Amygdala (tissue), 56 donors: ENCODE measurements around the gene LEPROT.

Source experiments
- DNase-seq, 56 donors: peaks; one replicate each; lab custom pipeline; 2025; lab: John Stamatoyannopoulos, UW

LEPROT gene

GRCh38 chr1:65412256-65412983 lies 8.0 kb upstream of the LEPROT start:
- no peak for DNase-seq

GRCh38 chr1:65412984-65413375 lies 7.5 kb upstream of the LEPROT start:
- no peak for DNase-seq

GRCh38 chr1:65414538-65414937 lies 5.9 kb upstream of the LEPROT start:
- DNase-seq: no peak

GRCh38 chr1:65416767-65417166 lies 3.7 kb upstream of the LEPROT start:
- no peak for DNase-seq

GRCh38 chr1:65417729-65418128 lies 2.7 kb upstream of the LEPROT start:
- DNase-seq: no peak

GRCh38 chr1:65418522-65419185 lies 1.8 kb upstream of the LEPROT start:
- no peak for DNase-seq

GRCh38 chr1:65419681-65420589 lies 533 bp upstream of the LEPROT start:
- DNase-seq: peak; percentile 66 to 99 (median 95)

- no peak for DNase-seq
Observed at GRCh38 chr1:65421351-65422025, 1.0 kb downstream of the LEPROT start.

- no peak for DNase-seq
Observed at GRCh38 chr1:65422241-65423203, 2.1 kb downstream of the LEPROT start.

GRCh38 chr1:65423884-65424572 lies 3.6 kb downstream of the LEPROT start:
- DNase-seq: no peak

- DNase-seq: no peak
Observed at GRCh38 chr1:65424573-65424889, 4.1 kb downstream of the LEPROT start.

GRCh38 chr1:65425006-65425405 lies 4.5 kb downstream of the LEPROT start:
- no peak for DNase-seq

GRCh38 chr1:65425697-65426096 lies 5.2 kb downstream of the LEPROT start:
- DNase-seq: no peak

GRCh38 chr1:65429078-65429477 lies 8.6 kb downstream of the LEPROT start:
- no peak for DNase-seq

- no peak for DNase-seq
Observed at GRCh38 chr1:65429806-65430205, 9.3 kb downstream of the LEPROT start.

GRCh38 chr1:65431111-65431705 lies 10.7 kb downstream of the LEPROT start:
- peak in 2 of 56 donors; percentile 9 to 32 for DNase-seq

GRCh38 chr1:65432918-65433317 lies 12.4 kb downstream of the LEPROT start:
- no peak for DNase-seq

GRCh38 chr1:65434255-65434654 lies 13.8 kb downstream of the LEPROT start:
- no peak for DNase-seq

- DNase-seq: no peak
Observed at GRCh38 chr1:65434760-65435159, 14.3 kb downstream of the LEPROT start.
